Neural progenitor cell (in vitro differentiated cells): ENCODE data around the gene SPTBN1.

Experiments
- CTCF ChIP-seq: fragments of 200-600 bp; sonication (generic); IDR thresholded peaks from 2 replicates; pipeline ENCODE4 v1.5.1; 2017; ENCODE audit warnings: antibody characterized with exemption, mild to moderate bottlenecking
- EZH2 ChIP-seq: fragments of 200-600 bp; sonication (generic); IDR thresholded peaks from 2 replicates; pipeline ENCODE4 v1.6.1; 2017; ENCODE audit warnings: antibody characterized with exemption, mild to moderate bottlenecking, moderate library complexity
- EZH2phosphoT487 ChIP-seq: fragments of 200-600 bp; sonication (generic); IDR thresholded peaks from 2 replicates; pipeline ENCODE4 v1.6.1; 2017; ENCODE audit warnings: antibody characterized with exemption

GRCh38 chr2:54638774-54639187, 182.7 kb downstream of the SPTBN1 start:
- no peak for TF ChIP-seq CTCF
- no peak for TF ChIP-seq EZH2
- no peak for TF ChIP-seq EZH2phosphoT487
